ENCODE data around the gene COL5A2.

The COL5A2 gene

GRCh38 chr2:189113963-189114362, 65.6 kb downstream of the COL5A2 start:
- Histone ChIP-seq H3K36me3 (ENCODE audit: low read depth) (no peaks in the 10 kb centered on the region), H3K4me1 (ENCODE audit: insufficient read depth, poor library complexity, severe bottlenecking) (no peaks in the 10 kb centered on the region), H3K4me3 (ENCODE audit: severe bottlenecking) (no peak overlapping the region), H3K27me3 (ENCODE audit: insufficient read depth, poor library complexity, severe bottlenecking) (no peaks in the 10 kb centered on the region), H3K9me3 (ENCODE audit: severe bottlenecking) (no peaks in the 10 kb centered on the region), H3K27ac (ENCODE audit: poor library complexity, severe bottlenecking) (no peak overlapping the region)
- DNase-seq (ENCODE audit: low spot score) (no peak), ATAC-seq (ENCODE audit: low read depth) (no peak)
- no peak for TF ChIP-seq CTCF (IDR thresholded peaks at IDR 0.05; ENCODE audit: poor library complexity, severe bottlenecking)

- no peak overlapping the region for H3K4me3 ChIP-seq (ENCODE audit: severe bottlenecking)
- H3K9me3 ChIP-seq (ENCODE audit: severe bottlenecking): no peaks in the 10 kb centered on the region
- H3K36me3 ChIP-seq (ENCODE audit: low read depth): no peaks in the 10 kb centered on the region
- no peaks in the 10 kb centered on the region for H3K27me3 ChIP-seq (ENCODE audit: insufficient read depth, poor library complexity, severe bottlenecking)
- TF ChIP-seq CTCF (IDR thresholded peaks at IDR 0.05; ENCODE audit: poor library complexity, severe bottlenecking): no peak
- DNase-seq (ENCODE audit: low spot score) (no peak), ATAC-seq (ENCODE audit: low read depth) (no peak)
- H3K4me1 ChIP-seq (ENCODE audit: insufficient read depth, poor library complexity, severe bottlenecking): no peaks in the 10 kb centered on the region
- no peak overlapping the region for H3K27ac ChIP-seq (ENCODE audit: poor library complexity, severe bottlenecking)
Measured at GRCh38 chr2:189111063-189111715, 68.4 kb downstream of the COL5A2 start.

GRCh38 chr2:189109921-189110397, 69.6 kb downstream of the COL5A2 start:
- H3K36me3 ChIP-seq (ENCODE audit: low read depth): no peaks in the 10 kb centered on the region
- DNase-seq (ENCODE audit: low spot score) (no peak), ATAC-seq (ENCODE audit: low read depth) (no peak)
- no peak overlapping the region for H3K27ac ChIP-seq (ENCODE audit: poor library complexity, severe bottlenecking)
- no peaks in the 10 kb centered on the region for H3K27me3 ChIP-seq (ENCODE audit: insufficient read depth, poor library complexity, severe bottlenecking)
- H3K9me3 ChIP-seq (ENCODE audit: severe bottlenecking): no peaks in the 10 kb centered on the region
- H3K4me1 ChIP-seq (ENCODE audit: insufficient read depth, poor library complexity, severe bottlenecking): peaks cover 6% of the 10 kb centered on the region
- no peak overlapping the region for H3K4me3 ChIP-seq (ENCODE audit: severe bottlenecking)
- no peak for TF ChIP-seq CTCF (IDR thresholded peaks at IDR 0.05; ENCODE audit: poor library complexity, severe bottlenecking)

GRCh38 chr2:189104934-189105333, 74.6 kb downstream of the COL5A2 start:
- H3K36me3 ChIP-seq (ENCODE audit: low read depth): no peaks in the 10 kb centered on the region
- H3K4me3 ChIP-seq (ENCODE audit: severe bottlenecking): no peak overlapping the region
- peaks cover 9% of the 10 kb centered on the region for H3K4me1 ChIP-seq (ENCODE audit: insufficient read depth, poor library complexity, severe bottlenecking)
- no peaks in the 10 kb centered on the region for H3K9me3 ChIP-seq (ENCODE audit: severe bottlenecking)
- no peak for TF ChIP-seq CTCF (IDR thresholded peaks at IDR 0.05; ENCODE audit: poor library complexity, severe bottlenecking)
- no peak overlapping the region for H3K27ac ChIP-seq (ENCODE audit: poor library complexity, severe bottlenecking)
- ATAC-seq (ENCODE audit: low read depth) (no peak), DNase-seq (ENCODE audit: low spot score) (no peak)
- H3K27me3 ChIP-seq (ENCODE audit: insufficient read depth, poor library complexity, severe bottlenecking): no peaks in the 10 kb centered on the region

- Histone ChIP-seq H3K27me3 (ENCODE audit: insufficient read depth, poor library complexity, severe bottlenecking) (no peaks in the 10 kb centered on the region), H3K27ac (ENCODE audit: poor library complexity, severe bottlenecking) (no peak overlapping the region), H3K4me3 (ENCODE audit: severe bottlenecking) (no peak overlapping the region), H3K4me1 (ENCODE audit: insufficient read depth, poor library complexity, severe bottlenecking) (peaks cover 9% of the 10 kb centered on the region), H3K36me3 (ENCODE audit: low read depth) (no peaks in the 10 kb centered on the region), H3K9me3 (ENCODE audit: severe bottlenecking) (no peaks in the 10 kb centered on the region)
- no peak for DNase-seq (ENCODE audit: low spot score)
- no peak for ATAC-seq (ENCODE audit: low read depth)
- no peak for TF ChIP-seq CTCF (IDR thresholded peaks at IDR 0.05; ENCODE audit: poor library complexity, severe bottlenecking)
Measured at GRCh38 chr2:189102735-189103134, 76.8 kb downstream of the COL5A2 start.

Data from RWPE2 (cell line).